Kasumi-1 (cell line): ENCODE data around the gene SMYD4.
"Not testable (repeated sequence)": the region's sequence is repeated elsewhere in the genome, so short reads cannot be mapped to it uniquely, and the experiment has no call there.

Source experiments
- DNase-seq, 2 experiments: peaks; one replicate each; lab custom pipeline; 2025; lab: John Stamatoyannopoulos, UW

SMYD4 gene

GRCh38 chr17:1783271-1783670 lies 46.4 kb downstream of the SMYD4 start:
- no peak for DNase-seq

GRCh38 chr17:1782171-1782567 lies 47.5 kb downstream of the SMYD4 start:
- no peak for DNase-seq

- DNase-seq, result no peak
Measured at GRCh38 chr17:1779571-1780131, 50.1 kb downstream of the SMYD4 start.

- DNase-seq, result no peak
Measured at GRCh38 chr17:1776857-1777256, 52.8 kb downstream of the SMYD4 start.

GRCh38 chr17:1776328-1776727 lies 53.4 kb downstream of the SMYD4 start:
- DNase-seq, result no peak

- DNase-seq, result no peak
Measured at GRCh38 chr17:1774390-1775176, 55.1 kb downstream of the SMYD4 start.

GRCh38 chr17:1773696-1774181 lies 56.0 kb downstream of the SMYD4 start:
- DNase-seq, result no peak

- not testable (repeated sequence) for DNase-seq
Measured at GRCh38 chr17:1773000-1773695, 56.6 kb downstream of the SMYD4 start.

- no peak for DNase-seq
Measured at GRCh38 chr17:1769822-1770477, 59.8 kb downstream of the SMYD4 start.

GRCh38 chr17:1767358-1767757 lies 62.3 kb downstream of the SMYD4 start:
- no peak for DNase-seq

GRCh38 chr17:1766382-1767135 lies 63.1 kb downstream of the SMYD4 start:
- no peak for DNase-seq

- no peak for DNase-seq
Measured at GRCh38 chr17:1765576-1765975, 64.1 kb downstream of the SMYD4 start.

GRCh38 chr17:1764705-1765104 lies 65.0 kb downstream of the SMYD4 start:
- DNase-seq, result not testable (repeated sequence)

- DNase-seq, result peak; percentile 51 to 71
Measured at GRCh38 chr17:1764284-1764683, 65.4 kb downstream of the SMYD4 start.

- no peak for DNase-seq
Measured at GRCh38 chr17:1762901-1763898, 66.5 kb downstream of the SMYD4 start.

- no peak for DNase-seq
Measured at GRCh38 chr17:1762233-1762900, 67.3 kb downstream of the SMYD4 start.

GRCh38 chr17:1759529-1759928 lies 70.2 kb downstream of the SMYD4 start:
- no peak for DNase-seq

GRCh38 chr17:1758807-1759206 lies 70.9 kb downstream of the SMYD4 start:
- peak; percentile 4 to 29 for DNase-seq

GRCh38 chr17:1755827-1756262 lies 73.9 kb downstream of the SMYD4 start:
- no peak for DNase-seq
